ENCODE measurements around the gene SHC3.
"Not testable (repeated sequence)": the region's sequence is repeated elsewhere in the genome, so short reads cannot be mapped to it uniquely, and the experiment has no call there.

SHC3 gene

DNA sequence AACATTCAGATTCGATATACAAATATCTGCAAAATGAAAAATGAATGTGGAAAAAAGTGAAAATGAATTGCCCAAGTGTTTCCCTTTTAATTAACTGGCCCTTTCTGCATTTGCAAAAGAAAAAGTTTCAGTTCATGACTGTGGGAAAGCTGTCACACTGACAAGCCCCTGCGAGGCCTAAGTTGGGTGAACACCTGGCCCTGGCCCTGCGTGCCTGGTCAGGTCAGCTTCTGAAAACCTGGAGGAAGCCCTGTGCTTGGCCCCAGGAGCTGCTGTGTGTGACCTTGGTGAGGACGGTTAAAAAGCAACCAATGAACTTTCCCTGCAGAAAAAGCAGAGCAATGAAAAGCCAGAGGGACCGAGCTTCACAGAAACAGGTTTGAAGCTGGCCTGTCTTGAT is 41.0 kb upstream of the SHC3 start:
- no peak for TF ChIP-seq CTCF (IDR thresholded peaks at IDR 0.05; ENCODE audit: insufficient read depth, low read depth, low read length, missing control alignments)
- DNase-seq (ENCODE audit: low read depth): peak; percentile 25
- H3K4me3 ChIP-seq (ENCODE audit: low read depth, low read length): no peak overlapping the region

GRCh38 chr9:89218040-89218928 is 39.7 kb upstream of the SHC3 start:
- no peak for TF ChIP-seq CTCF (IDR thresholded peaks at IDR 0.05; ENCODE audit: insufficient read depth, low read depth, low read length, missing control alignments)
- H3K4me3 ChIP-seq (ENCODE audit: low read depth, low read length): no peak overlapping the region
- no peak for DNase-seq (ENCODE audit: low read depth)

GRCh38 chr9:89215342-89215741 is 36.7 kb upstream of the SHC3 start:
- no peak for TF ChIP-seq CTCF (IDR thresholded peaks at IDR 0.05; ENCODE audit: insufficient read depth, low read depth, low read length, missing control alignments)
- no peak for DNase-seq (ENCODE audit: low read depth)
- H3K4me3 ChIP-seq (ENCODE audit: low read depth, low read length): no peak overlapping the region

DNA sequence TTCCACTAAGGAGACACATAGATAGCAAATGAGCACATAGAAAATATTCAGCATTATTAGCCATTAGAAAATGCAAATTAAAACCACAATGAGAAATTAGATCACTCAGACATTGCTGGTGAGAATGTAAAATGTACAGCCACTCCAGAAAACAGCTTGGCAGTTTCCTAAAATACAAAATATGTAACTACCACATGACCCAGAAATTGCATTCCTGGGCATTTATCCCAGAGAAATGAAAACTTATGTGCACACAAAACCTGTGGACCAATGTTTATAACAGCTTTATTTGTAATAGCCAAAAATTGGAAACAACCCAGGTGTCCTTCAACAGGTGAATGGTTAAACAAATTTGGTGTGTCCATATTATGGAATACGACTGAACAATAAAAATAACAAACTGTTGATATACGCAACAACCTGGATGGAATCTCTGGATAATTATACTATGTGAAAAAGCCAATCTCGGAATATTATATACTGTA is 34.8 kb upstream of the SHC3 start:
- TF ChIP-seq CTCF (IDR thresholded peaks at IDR 0.05; ENCODE audit: insufficient read depth, low read depth, low read length, missing control alignments): no peak
- H3K4me3 ChIP-seq (ENCODE audit: low read depth, low read length): no peak overlapping the region
- DNase-seq (ENCODE audit: low read depth): no peak

DNA sequence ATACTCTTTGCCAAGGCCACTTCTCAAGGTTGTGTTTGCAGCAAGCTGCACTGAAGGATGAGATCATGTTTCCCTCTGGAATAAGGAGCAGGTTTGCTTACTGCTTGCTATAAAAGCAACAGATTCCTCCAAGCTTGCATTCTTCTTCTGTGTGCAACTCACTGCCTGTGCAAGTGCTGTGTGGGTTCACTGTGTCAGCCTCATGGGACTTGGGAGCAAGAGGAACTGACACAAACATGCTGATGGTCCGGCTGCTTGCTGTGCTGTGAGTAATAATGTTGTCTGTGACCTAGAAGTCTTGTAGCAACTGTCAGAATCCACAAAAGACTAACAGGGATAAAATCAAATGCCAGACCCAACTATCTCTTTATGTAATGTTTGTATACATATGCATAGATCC is 33.6 kb upstream of the SHC3 start:
- no peak for TF ChIP-seq CTCF (IDR thresholded peaks at IDR 0.05; ENCODE audit: insufficient read depth, low read depth, low read length, missing control alignments)
- DNase-seq (ENCODE audit: low read depth): no peak

GRCh38 chr9:89209311-89209710 is 30.7 kb upstream of the SHC3 start:
- not testable (repeated sequence) for H3K4me3 ChIP-seq (ENCODE audit: low read depth, low read length); DNase-seq (ENCODE audit: low read depth)

More for the DNA sequence above, 33.6 kb upstream of the SHC3 start:
- no peak overlapping the region for H3K4me3 ChIP-seq (ENCODE audit: low read depth, low read length)

DNA sequence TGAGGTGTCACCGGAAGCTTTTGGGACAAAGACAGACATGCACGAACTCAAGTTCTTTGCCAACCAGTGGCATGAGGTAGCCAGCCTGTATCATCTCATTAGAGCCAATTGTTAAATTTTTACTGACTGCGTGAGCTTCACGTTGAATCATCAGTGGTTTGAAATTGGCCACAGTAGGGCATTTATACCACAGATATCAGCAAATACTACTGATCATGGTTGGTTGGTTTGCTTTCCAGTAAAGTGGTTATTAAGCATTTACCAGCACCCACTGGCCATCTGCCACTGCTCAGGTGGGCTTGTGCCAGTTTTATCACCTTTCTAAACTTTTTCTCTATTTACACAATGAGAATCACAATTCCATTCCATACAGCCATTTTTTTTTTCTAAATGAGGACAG is 28.4 kb upstream of the SHC3 start:
- no peak for DNase-seq (ENCODE audit: low read depth)
- no peak for TF ChIP-seq CTCF (IDR thresholded peaks at IDR 0.05; ENCODE audit: insufficient read depth, low read depth, low read length, missing control alignments)
- no peak overlapping the region for H3K4me3 ChIP-seq (ENCODE audit: low read depth, low read length)

Measured in GM12865 (cell line).